NCI-H146 treated with DMSO at 0.1 percent for 48 hours (cell line): ENCODE data around the gene TSPAN31.
A peak's percentile ranks its signal among the peaks of the same experiment; 100 is the strongest.

Experiments
- DNase-seq: peaks from one replicate; lab custom pipeline; 2025; ENCODE audit not compliant: unreplicated experiment; lab: John Stamatoyannopoulos, UW

Gene TSPAN31

GRCh38 chr12:57751788-57752667 lies 7.2 kb downstream of the TSPAN31 start, which contains the start of gene CDK4:
Gene CDK4, minus strand, starts transcription at chr12:57752310. Its CDS starts 593 bp downstream, at chr12:57751717.
- DNase-seq, result peak; percentile 99

GRCh38 chr12:57752668-57753000 lies 7.8 kb downstream of the TSPAN31 start:
- no peak for DNase-seq

- no peak for DNase-seq
Measured at GRCh38 chr12:57753756-57754337, 9.0 kb downstream of the TSPAN31 start.

GRCh38 chr12:57754411-57755193 lies 9.8 kb downstream of the TSPAN31 start, which contains the start of gene MARCHF9:
Gene MARCHF9, plus strand, starts transcription at chr12:57755103. Its CDS starts 426 bp downstream, at chr12:57755529.
- peak; percentile 88 for DNase-seq

- no peak for DNase-seq
Measured at GRCh38 chr12:57755194-57755453, 10.3 kb downstream of the TSPAN31 start.

- peak; percentile 15 for DNase-seq
Measured at GRCh38 chr12:57755454-57756372, 10.9 kb downstream of the TSPAN31 start.

GRCh38 chr12:57756406-57757341 lies 11.8 kb downstream of the TSPAN31 start:
- DNase-seq, result no peak

- DNase-seq, result no peak
Measured at GRCh38 chr12:57757771-57758170, 12.9 kb downstream of the TSPAN31 start.

GRCh38 chr12:57758552-57759359 lies 13.9 kb downstream of the TSPAN31 start:
- no peak for DNase-seq

GRCh38 chr12:57759360-57759980 lies 14.6 kb downstream of the TSPAN31 start:
- no peak for DNase-seq

GRCh38 chr12:57760347-57760982 lies 15.6 kb downstream of the TSPAN31 start:
- no peak for DNase-seq

GRCh38 chr12:57761391-57761998 lies 16.7 kb downstream of the TSPAN31 start:
- DNase-seq, result no peak

- no peak for DNase-seq
Measured at GRCh38 chr12:57762463-57762862, 17.6 kb downstream of the TSPAN31 start.

GRCh38 chr12:57763881-57764661 lies 19.2 kb downstream of the TSPAN31 start:
- DNase-seq, result no peak

GRCh38 chr12:57764662-57765002 lies 19.8 kb downstream of the TSPAN31 start:
- DNase-seq, result peak; percentile 31

- no peak for DNase-seq
Measured at GRCh38 chr12:57765003-57765697, 20.3 kb downstream of the TSPAN31 start.
